Osteocyte (in vitro differentiated cells): ENCODE data around the gene ADH5. TPM values are rescaled to one million over a fixed set of nuclear protein-coding genes. Genes with fewer than 3 reads are reported as not detected.
"Not testable (repeated sequence)": the region's sequence is repeated elsewhere in the genome, so short reads cannot be mapped to it uniquely, and the experiment has no call there.

ENCODE experiments used
- DNase-seq: peaks from one replicate; pipeline ENCODE4 v3.0.0; 2021; ENCODE audit warnings: mixed read lengths; ENCODE audit not compliant: unreplicated experiment; ENCODE audit errors: extremely low spot score
- H3K27ac Mint-ChIP-seq: one replicate; pipeline ENCODE4 v1.8.0; 2021; ENCODE audit warnings: mild to moderate bottlenecking, mixed read lengths; ENCODE audit not compliant: unreplicated experiment
- H3K27me3 Mint-ChIP-seq: one replicate; pipeline ENCODE4 v1.8.0; 2021; ENCODE audit warnings: mixed read lengths; ENCODE audit not compliant: unreplicated experiment
- H3K36me3 Mint-ChIP-seq: one replicate; pipeline ENCODE4 v1.8.0; 2021; ENCODE audit warnings: mixed read lengths; ENCODE audit not compliant: unreplicated experiment
- H3K4me1 Mint-ChIP-seq: one replicate; pipeline ENCODE4 v1.8.0; 2021; ENCODE audit warnings: mixed read lengths; ENCODE audit not compliant: unreplicated experiment
- H3K4me3 Mint-ChIP-seq: one replicate; pipeline ENCODE4 v1.8.0; 2021; ENCODE audit warnings: mild to moderate bottlenecking, moderate library complexity, mixed read lengths; ENCODE audit not compliant: unreplicated experiment
- H3K9me3 Mint-ChIP-seq: one replicate; pipeline ENCODE4 v1.8.0; 2021; ENCODE audit warnings: mixed read lengths; ENCODE audit not compliant: unreplicated experiment
- total RNA-seq: library from RNA; stranded (reverse); gene quantifications from 2 replicates; pipeline ENCODE4 v1.2.1, GENCODE V29; 2021
- TF ChIP-seq, protein P1 (sequence below): fragments of 200-600 bp; sonication (generic); IDR thresholded peaks from 2 replicates; pipeline ENCODE4 v1.5.0; 2021; ENCODE audit warnings: antibody characterized with exemption, mild to moderate bottlenecking, moderate library complexity

The ADH5 gene
- total RNA-seq, 1 donor from 2014 or later, result 136 TPM

DNA sequence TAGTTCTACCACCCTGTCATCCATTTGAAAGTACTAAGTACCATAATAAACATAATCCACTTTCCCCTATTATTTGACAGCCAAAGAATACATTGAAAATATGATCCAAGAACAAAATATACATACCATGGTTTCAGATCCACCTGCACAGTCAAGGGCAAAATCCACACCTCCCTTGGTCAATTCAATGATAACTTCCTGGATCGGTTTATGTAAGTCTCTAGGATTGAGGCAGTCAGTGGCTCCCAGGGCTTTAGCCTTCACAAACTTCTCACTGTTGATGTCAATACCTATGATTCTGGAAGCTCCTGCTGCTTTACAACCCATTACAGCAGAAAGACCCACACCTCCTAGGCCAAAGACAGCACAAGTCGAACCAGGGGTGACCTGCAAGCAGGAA is 42.8 kb upstream of the ADH5 start:
- peaks cover 5% of the 10 kb centered on the region for H3K9me3 Mint-ChIP-seq
- no peaks in the 10 kb centered on the region for H3K36me3 Mint-ChIP-seq
- DNase-seq, result no peak
- H3K27me3 Mint-ChIP-seq, result no peaks in the 10 kb centered on the region
- H3K4me1 Mint-ChIP-seq, result no peaks in the 10 kb centered on the region
- TF ChIP-seq, protein P1, sequence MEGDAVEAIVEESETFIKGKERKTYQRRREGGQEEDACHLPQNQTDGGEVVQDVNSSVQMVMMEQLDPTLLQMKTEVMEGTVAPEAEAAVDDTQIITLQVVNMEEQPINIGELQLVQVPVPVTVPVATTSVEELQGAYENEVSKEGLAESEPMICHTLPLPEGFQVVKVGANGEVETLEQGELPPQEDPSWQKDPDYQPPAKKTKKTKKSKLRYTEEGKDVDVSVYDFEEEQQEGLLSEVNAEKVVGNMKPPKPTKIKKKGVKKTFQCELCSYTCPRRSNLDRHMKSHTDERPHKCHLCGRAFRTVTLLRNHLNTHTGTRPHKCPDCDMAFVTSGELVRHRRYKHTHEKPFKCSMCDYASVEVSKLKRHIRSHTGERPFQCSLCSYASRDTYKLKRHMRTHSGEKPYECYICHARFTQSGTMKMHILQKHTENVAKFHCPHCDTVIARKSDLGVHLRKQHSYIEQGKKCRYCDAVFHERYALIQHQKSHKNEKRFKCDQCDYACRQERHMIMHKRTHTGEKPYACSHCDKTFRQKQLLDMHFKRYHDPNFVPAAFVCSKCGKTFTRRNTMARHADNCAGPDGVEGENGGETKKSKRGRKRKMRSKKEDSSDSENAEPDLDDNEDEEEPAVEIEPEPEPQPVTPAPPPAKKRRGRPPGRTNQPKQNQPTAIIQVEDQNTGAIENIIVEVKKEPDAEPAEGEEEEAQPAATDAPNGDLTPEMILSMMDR, result no peak
- no peak overlapping the region for H3K27ac Mint-ChIP-seq
- H3K4me3 Mint-ChIP-seq, result no peak overlapping the region

DNA sequence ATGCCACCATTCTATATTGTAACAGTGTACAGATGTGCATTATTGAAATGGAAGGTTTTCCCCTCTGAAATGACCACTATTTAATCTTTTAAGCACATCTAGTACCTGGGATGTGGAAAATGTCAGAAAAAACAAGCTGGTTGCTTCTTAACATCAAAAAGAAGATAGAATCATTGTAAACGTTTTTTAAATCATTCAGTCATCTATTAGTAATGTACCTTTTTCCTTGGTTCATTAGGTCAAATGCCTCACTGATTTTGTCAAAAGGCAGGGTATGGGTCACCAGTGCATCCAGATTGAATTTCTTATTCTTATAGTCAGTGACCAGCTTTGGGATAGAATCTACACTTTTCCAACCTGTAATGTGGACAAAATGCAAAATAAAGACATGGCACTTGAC is 37.8 kb upstream of the ADH5 start:
- Mint-ChIP-seq H3K27me3 (no peaks in the 10 kb centered on the region), H3K9me3 (peaks cover 5% of the 10 kb centered on the region), H3K27ac (no peak overlapping the region), H3K4me3 (no peak overlapping the region), H3K4me1 (no peaks in the 10 kb centered on the region), H3K36me3 (no peaks in the 10 kb centered on the region)
- TF ChIP-seq, protein P1, result no peak
- DNase-seq, result no peak

DNA sequence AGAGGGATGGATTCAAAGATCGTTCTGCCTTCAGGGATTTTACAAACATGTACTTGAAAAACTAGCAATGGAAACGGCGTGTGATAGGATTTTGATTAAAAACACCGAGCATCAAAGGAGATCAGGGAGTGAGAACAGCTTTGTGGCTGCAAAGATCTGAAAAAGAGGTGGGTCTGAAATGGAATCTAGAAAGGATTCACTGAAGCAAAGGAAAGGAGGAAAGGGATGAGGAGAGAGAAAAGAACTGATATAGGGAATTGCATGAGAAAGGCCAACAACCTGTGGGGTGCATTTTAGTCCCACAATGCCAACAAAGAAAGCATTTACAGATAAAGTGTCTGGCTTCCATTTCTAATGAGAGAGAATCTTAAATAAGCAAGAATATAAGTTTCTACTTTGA is 32.4 kb upstream of the ADH5 start:
- TF ChIP-seq, protein P1, result no peak
- Mint-ChIP-seq H3K4me1 (no peaks in the 10 kb centered on the region), H3K27me3 (no peaks in the 10 kb centered on the region), H3K9me3 (no peaks in the 10 kb centered on the region), H3K27ac (no peak overlapping the region), H3K4me3 (no peak overlapping the region), H3K36me3 (no peaks in the 10 kb centered on the region)
- DNase-seq, result no peak

DNA sequence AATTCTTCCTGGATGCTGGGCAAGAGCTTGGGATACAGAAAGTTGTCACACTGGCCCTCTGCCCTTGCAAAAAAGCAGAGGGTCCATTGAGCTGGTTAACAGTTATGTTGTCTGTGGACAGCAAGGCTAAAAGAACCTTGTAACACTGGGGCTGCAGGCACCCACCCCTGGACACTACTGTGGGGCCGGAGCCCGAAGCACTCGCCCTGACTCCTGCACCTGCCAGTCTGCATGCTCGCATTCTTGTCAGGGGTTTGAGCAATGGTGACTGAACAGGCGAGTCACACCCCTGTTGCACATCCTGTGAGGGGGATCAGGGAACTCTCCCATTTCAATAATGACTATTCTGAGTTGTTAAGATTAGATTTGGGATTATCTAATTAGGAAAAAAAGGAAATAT is 31.9 kb upstream of the ADH5 start:
- Mint-ChIP-seq H3K4me3 (no peak overlapping the region), H3K27me3 (no peaks in the 10 kb centered on the region), H3K4me1 (no peaks in the 10 kb centered on the region), H3K27ac (no peak overlapping the region), H3K36me3 (no peaks in the 10 kb centered on the region), H3K9me3 (no peaks in the 10 kb centered on the region)
- DNase-seq, result no peak
- TF ChIP-seq, protein P1, result no peak

DNA sequence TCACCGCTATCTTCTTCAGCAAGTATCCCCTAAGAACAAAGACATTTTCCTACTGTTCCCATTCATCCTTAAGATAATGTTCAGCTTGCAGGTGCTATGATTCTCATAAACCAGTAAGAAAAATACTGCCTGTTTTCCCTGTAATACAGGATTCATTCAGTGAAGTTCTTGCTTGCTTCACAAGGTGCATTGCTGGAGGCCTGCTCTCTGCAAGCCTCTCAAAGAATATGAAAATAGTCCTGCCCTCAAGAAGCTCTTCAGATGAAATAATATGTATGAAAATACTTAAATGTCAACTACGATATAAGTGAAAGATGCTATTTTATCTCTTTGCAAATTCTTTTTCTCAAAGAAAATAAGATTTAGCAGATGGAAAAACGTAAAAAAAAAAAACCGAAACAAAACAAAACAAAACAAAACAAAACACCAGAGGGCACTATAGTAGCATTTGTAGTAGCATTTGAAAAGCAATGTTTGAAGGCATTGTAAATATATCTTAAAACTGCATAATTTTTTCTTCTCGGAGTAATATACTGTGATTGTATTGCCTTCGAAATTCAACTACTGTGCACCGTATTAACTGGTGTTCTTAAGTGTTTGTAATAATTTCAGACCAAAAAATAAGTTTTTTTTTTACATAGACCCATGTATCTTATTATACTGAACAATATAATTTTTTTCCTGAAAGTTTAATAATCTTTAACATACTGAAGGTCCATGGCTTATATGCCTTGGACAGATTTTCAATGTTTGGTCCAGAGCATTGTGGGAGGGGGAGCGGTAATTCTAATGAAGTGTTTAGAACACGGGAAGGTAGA is 29.5 kb upstream of the ADH5 start:
- Mint-ChIP-seq H3K36me3 (no peaks in the 10 kb centered on the region), H3K4me1 (no peaks in the 10 kb centered on the region), H3K27me3 (no peaks in the 10 kb centered on the region), H3K27ac (no peak overlapping the region), H3K4me3 (no peak overlapping the region), H3K9me3 (no peaks in the 10 kb centered on the region)
- no peak for DNase-seq
- TF ChIP-seq, protein P1, result peak; percentile 54

DNA sequence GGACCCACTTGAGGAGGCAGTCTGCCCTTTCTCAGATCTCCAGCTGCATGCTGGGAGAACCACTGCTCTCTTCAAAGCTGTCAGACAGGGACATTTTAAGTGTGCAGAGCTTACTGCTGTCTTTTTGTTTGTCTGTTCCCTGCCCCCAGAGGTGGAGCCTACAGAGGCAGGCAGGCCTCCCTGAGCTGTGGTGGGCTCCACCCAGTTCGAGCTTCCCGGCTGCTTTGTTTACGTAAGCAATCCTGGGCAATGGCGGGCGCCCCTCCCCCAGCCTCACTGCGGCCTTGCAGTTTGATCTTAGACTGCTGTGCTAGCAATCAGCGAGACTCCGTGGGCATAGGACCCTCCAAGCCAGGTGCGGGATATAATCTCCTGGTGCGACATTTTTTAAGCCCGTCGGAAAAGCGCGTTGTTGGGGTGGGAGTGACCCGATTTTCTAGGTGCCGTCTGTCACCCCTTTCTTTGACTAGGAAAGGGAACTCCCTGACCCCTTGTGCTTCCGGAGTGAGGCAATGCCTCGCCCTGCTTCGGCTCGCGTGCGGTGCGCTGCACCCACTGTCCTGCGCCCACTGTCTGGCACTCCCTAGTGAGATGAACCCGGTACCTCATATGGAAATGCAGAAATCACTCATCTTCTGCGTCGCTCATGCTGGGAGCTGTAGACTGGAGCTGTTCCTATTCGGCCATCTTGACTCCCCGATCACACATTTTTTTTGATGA is 28.7 kb upstream of the ADH5 start:
- H3K9me3 Mint-ChIP-seq, H3K4me3 Mint-ChIP-seq, H3K36me3 Mint-ChIP-seq, H3K27me3 Mint-ChIP-seq, DNase-seq, H3K27ac Mint-ChIP-seq, H3K4me1 Mint-ChIP-seq: not testable (repeated sequence)

DNA sequence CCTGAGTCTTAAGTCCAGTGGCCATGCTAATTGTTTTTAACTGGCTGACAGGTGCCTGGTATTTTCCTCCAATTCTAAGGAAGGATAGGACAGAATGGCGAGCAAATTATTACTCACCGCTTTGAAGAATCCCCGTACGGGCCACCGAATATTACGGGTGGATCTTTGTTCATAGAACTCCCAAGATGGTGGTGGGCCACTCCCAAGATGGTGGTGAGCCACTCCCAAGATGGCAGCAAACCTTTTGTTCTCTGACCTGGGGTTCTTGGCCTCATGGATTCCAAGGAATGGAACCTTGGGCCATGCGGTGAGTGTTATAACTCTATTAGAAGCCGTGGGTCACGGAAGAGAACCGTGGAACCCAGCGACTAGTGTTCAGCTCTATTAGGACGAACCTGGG is 20.7 kb upstream of the ADH5 start:
- DNase-seq, H3K9me3 Mint-ChIP-seq, H3K36me3 Mint-ChIP-seq, H3K27me3 Mint-ChIP-seq, H3K4me1 Mint-ChIP-seq, H3K27ac Mint-ChIP-seq, H3K4me3 Mint-ChIP-seq: not testable (repeated sequence)
